HL-60 (cell line): ENCODE results near the gene SDK1.

ENCODE experiments used
- GABPA ChIP-seq: IDR thresholded peaks from 2 replicates; pipeline ENCODE4 v1.6.1; 2012; ENCODE audit warnings: low read depth
- POLR2AphosphoS5 ChIP-seq: IDR thresholded peaks from 2 replicates; pipeline ENCODE4 v1.6.1; 2012; ENCODE audit warnings: low read depth
- REST ChIP-seq: IDR thresholded peaks from 2 replicates; pipeline ENCODE4 v1.6.1; 2012; ENCODE audit warnings: low read depth; ENCODE audit not compliant: insufficient replicate concordance
- SPI1 ChIP-seq: IDR thresholded peaks from 2 replicates; pipeline ENCODE4 v1.6.1; 2012; ENCODE audit warnings: low read depth, mild to moderate bottlenecking, borderline replicate concordance
- TF ChIP-seq, protein P1 (sequence below): IDR thresholded peaks from one replicate; pipeline ENCODE4 v1.5.1; 2011; ENCODE audit warnings: low read length, control low read depth, inconsistent platforms; ENCODE audit not compliant: insufficient read depth

- TF ChIP-seq, protein P1, sequence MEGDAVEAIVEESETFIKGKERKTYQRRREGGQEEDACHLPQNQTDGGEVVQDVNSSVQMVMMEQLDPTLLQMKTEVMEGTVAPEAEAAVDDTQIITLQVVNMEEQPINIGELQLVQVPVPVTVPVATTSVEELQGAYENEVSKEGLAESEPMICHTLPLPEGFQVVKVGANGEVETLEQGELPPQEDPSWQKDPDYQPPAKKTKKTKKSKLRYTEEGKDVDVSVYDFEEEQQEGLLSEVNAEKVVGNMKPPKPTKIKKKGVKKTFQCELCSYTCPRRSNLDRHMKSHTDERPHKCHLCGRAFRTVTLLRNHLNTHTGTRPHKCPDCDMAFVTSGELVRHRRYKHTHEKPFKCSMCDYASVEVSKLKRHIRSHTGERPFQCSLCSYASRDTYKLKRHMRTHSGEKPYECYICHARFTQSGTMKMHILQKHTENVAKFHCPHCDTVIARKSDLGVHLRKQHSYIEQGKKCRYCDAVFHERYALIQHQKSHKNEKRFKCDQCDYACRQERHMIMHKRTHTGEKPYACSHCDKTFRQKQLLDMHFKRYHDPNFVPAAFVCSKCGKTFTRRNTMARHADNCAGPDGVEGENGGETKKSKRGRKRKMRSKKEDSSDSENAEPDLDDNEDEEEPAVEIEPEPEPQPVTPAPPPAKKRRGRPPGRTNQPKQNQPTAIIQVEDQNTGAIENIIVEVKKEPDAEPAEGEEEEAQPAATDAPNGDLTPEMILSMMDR: no peak
- no peak for TF ChIP-seq SPI1
- no peak for TF ChIP-seq REST
- no peak for TF ChIP-seq POLR2AphosphoS5
- no peak for TF ChIP-seq GABPA
Observed at GRCh38 chr7:3931843-3932242, 630.8 kb downstream of the SDK1 start.
